Measurements from ENCODE around the gene AADACL4. TPM values are rescaled to one million over a fixed set of nuclear protein-coding genes. Genes with fewer than 3 reads are reported as not detected.

AADACL4 gene
- total RNA-seq, 1 experiment from 2014 or later: not detected

- DNase-seq: no peak
- Histone ChIP-seq H2BK15ac (ENCODE audit: low read depth, low read length) (no peak overlapping the region), H3K9ac (ENCODE audit: extremely low read depth, insufficient read length, low read length) (no peak overlapping the region), H3K9me3 (ENCODE audit: control insufficient read depth, low read depth, low read length) (no peaks in the 10 kb centered on the region), H3K4me2 (ENCODE audit: insufficient read depth, insufficient read length, low read length) (no peak overlapping the region), H3K27me3 (ENCODE audit: insufficient read depth, low read length) (no peaks in the 10 kb centered on the region), H3K18ac (ENCODE audit: insufficient read length, low read depth, low read length) (no peak overlapping the region), H3T11ph (ENCODE audit: low read length) (no peak overlapping the region), H2AFZ (ENCODE audit: low read length) (no peak overlapping the region), H3K79me1 (ENCODE audit: insufficient read depth, low read depth, low read length, poor library complexity, severe bottlenecking) (no peaks in the 10 kb centered on the region), H3K4me1 (ENCODE audit: insufficient read depth, low read length) (no peaks in the 10 kb centered on the region), H3K4ac (ENCODE audit: low read depth, low read length) (no peak overlapping the region), H4K20me1 (ENCODE audit: control insufficient read depth, insufficient read depth, insufficient read length) (no peaks in the 10 kb centered on the region), H3K79me2 (ENCODE audit: insufficient read depth, low read length) (no peaks in the 10 kb centered on the region), H2BK20ac (ENCODE audit: low read depth, low read length, poor library complexity, severe bottlenecking) (no peak overlapping the region), H3K27ac (ENCODE audit: insufficient read length, low read depth, low read length) (no peak overlapping the region), H2AK5ac (ENCODE audit: insufficient read length, low read length) (no peak overlapping the region), H4K8ac (replicated peaks; ENCODE audit: insufficient read length, low read depth, low read length) (no peak overlapping the region), H2BK12ac (ENCODE audit: insufficient read length, low read depth, low read length) (no peak overlapping the region), H3K23ac (ENCODE audit: insufficient read length, low read depth, low read length) (no peak overlapping the region), H4K91ac (ENCODE audit: insufficient read length, low read depth, low read length) (no peak overlapping the region), H2BK120ac (ENCODE audit: low read depth, low read length, poor library complexity, severe bottlenecking) (no peak overlapping the region), H3K14ac (ENCODE audit: insufficient read depth, low read length) (no peak overlapping the region), H2BK5ac (ENCODE audit: insufficient read length, low read length) (no peak overlapping the region), H3K23me2 (ENCODE audit: insufficient read length, low read depth, low read length, poor library complexity, severe bottlenecking) (no peaks in the 10 kb centered on the region), H4K5ac (ENCODE audit: insufficient read length, low read depth, low read length) (no peak overlapping the region), H3K56ac (ENCODE audit: insufficient read length, low read depth, low read length) (no peak overlapping the region)
- no CpG with 5 or more reads among the region's 1 CpG for WGBS (ENCODE audit: extremely low coverage, insufficient read length, low lambda C conversion rate)
- no peaks in the 10 kb centered on the region for H3K4me1 Mint-ChIP-seq
- peaks cover 11% of the 10 kb centered on the region for H3K27me3 Mint-ChIP-seq (ENCODE audit: low read depth)
- no peak overlapping the region for H3K4me3 Mint-ChIP-seq
- no peak overlapping the region for H3K27ac Mint-ChIP-seq
- peaks cover 3 to 7% of the 10 kb centered on the region in 2 experiments; a peak in 4 of 5 replicates for H3K9me3 Mint-ChIP-seq
- H3K36me3 Mint-ChIP-seq (ENCODE audit: insufficient read depth in 1 of 3, low read depth in 3 of 3): no peaks in the 10 kb centered on the region; a peak in 1 of 7 replicates
- no peak for TF ChIP-seq CTCF (conservative IDR thresholded peaks at IDR 0.05)
Observed at GRCh38 chr1:12677565-12677964, 33.7 kb downstream of the AADACL4 start.

All from H9 (cell line).